Measurements from ENCODE around the gene SIRPB2. TPM values are rescaled to one million over a fixed set of nuclear protein-coding genes. Genes with fewer than 3 reads are reported as not detected.
"Not testable (repeated sequence)": the region's sequence is repeated elsewhere in the genome, so short reads cannot be mapped to it uniquely, and the experiment has no call there.

Gene SIRPB2
- total RNA-seq, 1 donor, result not detected

DNA sequence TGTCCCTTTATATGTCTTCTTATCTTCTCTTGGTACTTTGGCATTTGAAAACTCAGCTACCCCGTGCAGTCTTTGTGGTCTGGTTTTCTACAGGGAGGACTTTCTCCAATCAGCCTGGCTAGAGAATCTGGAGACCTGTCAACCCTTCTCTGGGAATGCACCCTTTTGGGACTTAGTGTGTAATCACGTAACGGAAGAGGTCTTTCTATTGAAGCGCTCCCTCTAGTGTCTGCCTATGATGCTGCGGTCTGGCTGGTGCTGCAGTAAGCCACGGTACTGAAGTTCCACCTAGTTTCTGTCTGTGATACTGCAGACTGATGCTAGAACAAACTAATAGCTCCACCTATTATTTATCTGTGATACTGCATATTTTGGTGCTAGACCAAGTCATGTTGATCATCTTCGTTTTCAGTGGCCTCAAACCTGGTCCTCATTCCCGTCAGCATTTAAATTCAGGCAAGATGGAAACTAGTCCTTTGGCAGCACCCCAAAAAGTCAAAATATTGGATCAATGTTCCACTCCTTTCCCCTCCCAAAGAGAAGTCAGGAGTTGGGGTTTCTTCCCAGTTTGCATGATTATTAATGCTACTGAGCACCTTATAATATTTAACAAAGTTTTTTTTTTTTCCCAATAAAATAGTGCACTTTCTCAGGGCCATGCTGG is 12.5 kb upstream of the SIRPB2 start:
- no peak overlapping the region for H3K4me3 ChIP-seq (ENCODE audit: low read depth, low read length)
- TF ChIP-seq, protein P1, sequence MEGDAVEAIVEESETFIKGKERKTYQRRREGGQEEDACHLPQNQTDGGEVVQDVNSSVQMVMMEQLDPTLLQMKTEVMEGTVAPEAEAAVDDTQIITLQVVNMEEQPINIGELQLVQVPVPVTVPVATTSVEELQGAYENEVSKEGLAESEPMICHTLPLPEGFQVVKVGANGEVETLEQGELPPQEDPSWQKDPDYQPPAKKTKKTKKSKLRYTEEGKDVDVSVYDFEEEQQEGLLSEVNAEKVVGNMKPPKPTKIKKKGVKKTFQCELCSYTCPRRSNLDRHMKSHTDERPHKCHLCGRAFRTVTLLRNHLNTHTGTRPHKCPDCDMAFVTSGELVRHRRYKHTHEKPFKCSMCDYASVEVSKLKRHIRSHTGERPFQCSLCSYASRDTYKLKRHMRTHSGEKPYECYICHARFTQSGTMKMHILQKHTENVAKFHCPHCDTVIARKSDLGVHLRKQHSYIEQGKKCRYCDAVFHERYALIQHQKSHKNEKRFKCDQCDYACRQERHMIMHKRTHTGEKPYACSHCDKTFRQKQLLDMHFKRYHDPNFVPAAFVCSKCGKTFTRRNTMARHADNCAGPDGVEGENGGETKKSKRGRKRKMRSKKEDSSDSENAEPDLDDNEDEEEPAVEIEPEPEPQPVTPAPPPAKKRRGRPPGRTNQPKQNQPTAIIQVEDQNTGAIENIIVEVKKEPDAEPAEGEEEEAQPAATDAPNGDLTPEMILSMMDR (IDR thresholded peaks at IDR 0.05; ENCODE audit: insufficient read depth, low read depth, low read length), result peak; percentile 100
- DNase-seq (ENCODE audit: low read depth), result peak; percentile 89

DNA sequence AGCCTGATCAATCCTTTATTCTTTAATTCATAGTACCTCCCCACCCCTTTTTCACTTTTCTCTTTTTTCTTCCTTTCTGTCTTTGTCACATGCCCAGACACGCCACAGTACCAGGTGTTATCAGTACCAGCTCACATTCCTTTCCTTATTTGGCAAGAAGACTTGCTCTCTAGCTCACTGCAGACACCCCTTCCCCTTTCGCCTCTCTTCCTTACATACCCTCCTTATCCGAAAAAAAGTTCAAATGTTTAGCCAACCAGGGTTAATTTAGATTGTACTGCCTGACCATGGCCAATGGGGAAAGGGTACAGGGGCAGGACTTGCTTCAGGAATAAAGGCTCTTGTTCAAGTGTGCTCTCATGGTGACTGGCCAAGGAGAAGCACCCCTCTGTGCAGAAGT is 9.3 kb upstream of the SIRPB2 start:
- no peak overlapping the region for H3K4me3 ChIP-seq (ENCODE audit: low read depth, low read length)
- DNase-seq (ENCODE audit: low read depth), result no peak
- TF ChIP-seq, protein P1 (IDR thresholded peaks at IDR 0.05; ENCODE audit: insufficient read depth, low read depth, low read length), result no peak

DNA sequence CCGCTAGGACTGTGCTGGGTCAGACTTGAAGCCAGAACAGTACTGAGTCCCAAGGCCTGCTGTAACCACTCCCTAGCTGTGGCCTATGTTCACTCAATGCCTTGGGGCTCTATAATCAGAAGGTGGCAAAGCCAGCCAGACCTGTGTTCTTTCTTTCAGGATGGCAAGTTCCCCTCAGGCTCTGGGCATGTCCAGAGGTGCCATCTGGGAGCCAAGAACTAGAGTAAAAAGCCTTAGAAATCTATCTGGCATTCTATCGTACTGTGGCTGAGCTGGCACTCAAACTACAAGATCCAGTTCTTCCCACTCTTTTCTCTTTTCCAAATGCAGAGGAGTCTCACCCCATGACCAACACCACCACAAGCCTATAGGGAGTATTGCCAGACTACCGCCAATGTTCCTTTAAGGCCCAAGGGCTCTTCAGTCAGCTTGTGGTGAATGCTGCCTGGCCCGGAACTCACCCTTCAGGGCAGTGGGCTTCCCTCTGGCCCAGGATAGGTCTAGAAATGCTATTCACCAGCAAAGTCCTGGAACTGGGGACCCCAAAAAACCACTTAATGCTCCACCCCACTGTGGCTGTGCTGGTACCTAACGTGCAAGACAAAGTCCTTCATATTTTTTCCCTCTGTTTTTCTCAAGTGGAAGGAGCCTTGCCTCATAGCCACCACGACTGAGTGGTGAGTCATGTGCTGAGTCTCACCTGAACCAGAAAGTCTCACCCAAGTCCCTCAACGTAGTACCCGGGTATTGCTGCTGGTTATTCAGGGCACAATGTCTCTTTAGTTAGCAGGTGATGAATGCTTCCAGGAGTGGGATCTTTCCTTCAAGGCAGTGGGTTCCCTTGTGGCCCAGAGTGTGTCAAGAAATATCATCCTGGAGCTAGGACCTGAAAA is 8.6 kb upstream of the SIRPB2 start:
- TF ChIP-seq, protein P1 (IDR thresholded peaks at IDR 0.05; ENCODE audit: insufficient read depth, low read depth, low read length), result no peak
- no peak overlapping the region for H3K4me3 ChIP-seq (ENCODE audit: low read depth, low read length)
- no peak for DNase-seq (ENCODE audit: low read depth)

DNA sequence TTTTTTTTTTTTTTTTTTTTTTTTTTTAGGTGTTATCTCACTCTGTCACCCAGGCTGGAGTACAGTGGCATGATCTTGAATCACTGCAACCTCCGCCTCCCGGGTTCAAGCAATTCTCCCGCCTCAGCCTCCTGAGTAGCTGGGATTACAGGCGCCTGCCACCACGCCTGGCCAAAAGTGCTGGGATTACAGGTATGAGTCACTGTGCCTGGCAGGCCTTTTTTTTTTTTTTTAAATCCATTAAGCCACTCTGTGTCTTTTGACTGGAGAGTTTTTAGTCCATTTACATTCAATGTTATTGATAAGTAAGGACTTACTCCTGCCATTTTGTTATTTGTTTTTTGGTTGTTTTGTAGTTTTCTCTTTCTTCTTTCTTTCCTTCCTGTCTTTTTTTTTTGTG is 6.2 kb upstream of the SIRPB2 start:
- not testable (repeated sequence) for DNase-seq (ENCODE audit: low read depth); H3K4me3 ChIP-seq (ENCODE audit: low read depth, low read length)

DNA sequence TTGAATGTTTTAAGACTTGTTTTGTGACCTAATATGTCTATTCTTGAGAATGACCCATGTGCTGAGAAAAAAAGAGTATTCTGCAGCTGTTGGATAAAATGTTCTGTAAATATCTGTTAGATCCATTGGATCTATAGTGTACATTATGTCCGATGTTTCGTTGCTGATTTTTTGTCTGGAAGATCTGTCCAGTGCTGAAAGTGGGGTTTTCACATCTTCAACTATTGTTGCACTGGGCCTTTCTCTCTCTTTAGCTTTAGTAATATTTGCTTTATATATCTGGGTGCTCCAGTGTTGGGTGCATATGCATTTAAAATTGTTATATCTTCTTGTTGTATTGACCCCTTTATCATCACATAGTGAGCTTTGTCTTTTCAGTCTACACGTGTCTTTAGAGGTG is 5.7 kb upstream of the SIRPB2 start:
- TF ChIP-seq, protein P1 (IDR thresholded peaks at IDR 0.05; ENCODE audit: insufficient read depth, low read depth, low read length), result no peak
- no peak for DNase-seq (ENCODE audit: low read depth)
- no peak overlapping the region for H3K4me3 ChIP-seq (ENCODE audit: low read depth, low read length)

DNA sequence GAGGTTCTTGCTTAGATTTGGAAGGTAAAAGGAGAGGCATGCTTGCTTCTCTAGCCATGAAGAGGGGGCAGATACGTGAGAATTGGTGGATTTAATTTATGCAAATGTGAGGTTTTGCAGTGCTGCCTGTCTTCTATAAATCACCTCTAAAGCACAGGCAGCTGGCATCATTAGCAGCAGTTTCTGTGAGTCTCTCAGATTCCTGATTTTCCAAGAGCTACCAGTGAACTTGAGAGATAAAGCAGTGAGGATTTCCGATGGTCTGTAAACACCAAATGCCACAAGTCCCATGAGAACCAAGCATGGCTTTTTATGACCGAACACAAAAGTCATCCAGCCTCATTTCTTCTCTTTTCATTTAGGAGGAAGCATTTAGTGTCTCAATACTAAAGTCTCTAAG is 3.2 kb upstream of the SIRPB2 start:
- TF ChIP-seq, protein P1 (IDR thresholded peaks at IDR 0.05; ENCODE audit: insufficient read depth, low read depth, low read length), result no peak
- H3K4me3 ChIP-seq (ENCODE audit: low read depth, low read length), result no peak overlapping the region
- no peak for DNase-seq (ENCODE audit: low read depth)

DNA sequence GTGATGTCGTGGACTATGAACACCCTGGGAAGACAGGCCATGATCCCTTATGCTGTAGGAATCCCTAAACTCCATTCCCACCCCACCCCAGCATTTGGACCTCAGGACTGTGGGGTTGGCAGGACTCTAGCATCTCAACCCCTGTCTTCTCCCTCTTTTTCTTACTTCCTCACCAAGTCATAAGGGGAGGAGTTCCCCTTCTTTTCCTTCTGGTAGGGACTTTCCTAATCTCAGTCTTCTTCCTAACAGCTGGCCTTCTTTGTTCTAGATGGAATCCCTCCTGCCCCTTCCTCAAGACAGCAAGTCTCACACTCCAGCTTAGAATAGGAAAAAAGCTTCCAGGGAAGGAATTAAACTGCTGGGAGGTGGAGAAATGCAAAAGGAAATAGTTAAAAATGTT is 2.3 kb upstream of the SIRPB2 start:
- H3K4me3 ChIP-seq (ENCODE audit: low read depth, low read length), result no peak overlapping the region
- TF ChIP-seq, protein P1 (IDR thresholded peaks at IDR 0.05; ENCODE audit: insufficient read depth, low read depth, low read length), result no peak
- no peak for DNase-seq (ENCODE audit: low read depth)

Data from fibroblast of villous mesenchyme (primary cell).